ENCODE measurements around the gene ACTR8.

The ACTR8 gene

GRCh38 chr3:53880396-53881345 lies 1.3 kb downstream of the ACTR8 start:
- TF ChIP-seq POLR2A (IDR thresholded peaks at IDR 0.05; ENCODE audit: low read depth, low read length) (no peak), POU2F2 (IDR thresholded peaks at IDR 0.05; ENCODE audit: low read depth, low read length) (no peak), POLR2AphosphoS5 (IDR thresholded peaks at IDR 0.05; ENCODE audit: low read depth, low read length) (0 out of 2 replicates have a peak, but pooled peaks have one; percentile 24)
- DNase-seq (ENCODE audit: insufficient read length, low spot score) (no peak), FAIRE-seq (no peak)

- no peak for TF ChIP-seq PAX5 (IDR thresholded peaks at IDR 0.05; ENCODE audit: insufficient read depth, low read length, severe bottlenecking)
- TF ChIP-seq TAF1 (IDR thresholded peaks at IDR 0.05; ENCODE audit: low read depth, low read length) = no peak
- no peak for TF ChIP-seq POLR2A (IDR thresholded peaks at IDR 0.05; ENCODE audit: low read depth, low read length)
- no peak for TF ChIP-seq SPI1 (IDR thresholded peaks at IDR 0.05; ENCODE audit: low read depth, low read length)
- TF ChIP-seq POLR2AphosphoS5 (IDR thresholded peaks at IDR 0.05; ENCODE audit: low read depth, low read length) = no peak
- FAIRE-seq = no peak
Observed at GRCh38 chr3:53865732-53866499, 16.0 kb downstream of the ACTR8 start.

GRCh38 chr3:53863145-53863544 lies 18.8 kb downstream of the ACTR8 start:
- TF ChIP-seq PAX5 (IDR thresholded peaks at IDR 0.05; ENCODE audit: insufficient read depth, low read length, severe bottlenecking) (no peak), SPI1 (IDR thresholded peaks at IDR 0.05; ENCODE audit: low read depth, low read length) (no peak), POLR2A (IDR thresholded peaks at IDR 0.05; ENCODE audit: low read depth, low read length) (no peak), TAF1 (IDR thresholded peaks at IDR 0.05; ENCODE audit: low read depth, low read length) (no peak), POLR2AphosphoS5 (IDR thresholded peaks at IDR 0.05; ENCODE audit: low read depth, low read length) (no peak), POU2F2 (IDR thresholded peaks at IDR 0.05; ENCODE audit: low read depth, low read length) (no peak)
- no peak for DNase-seq (ENCODE audit: insufficient read length, low spot score)
- no peak for FAIRE-seq

More at GRCh38 chr3:53865732-53866499, 16.0 kb downstream of the ACTR8 start:
- DNase-seq (ENCODE audit: insufficient read length, low spot score) = no peak

- TF ChIP-seq POU2F2 (IDR thresholded peaks at IDR 0.05; ENCODE audit: low read depth, low read length) = no peak
- no peak for TF ChIP-seq POLR2AphosphoS5 (IDR thresholded peaks at IDR 0.05; ENCODE audit: low read depth, low read length)
- TF ChIP-seq SPI1 (IDR thresholded peaks at IDR 0.05; ENCODE audit: low read depth, low read length) = no peak
- no peak for TF ChIP-seq POLR2A (IDR thresholded peaks at IDR 0.05; ENCODE audit: low read depth, low read length)
- TF ChIP-seq TAF1 (IDR thresholded peaks at IDR 0.05; ENCODE audit: low read depth, low read length) = no peak
- TF ChIP-seq PAX5 (IDR thresholded peaks at IDR 0.05; ENCODE audit: insufficient read depth, low read length, severe bottlenecking) = no peak
Observed at GRCh38 chr3:53862241-53862640, 19.7 kb downstream of the ACTR8 start.

GRCh38 chr3:53860196-53860595 lies 21.8 kb downstream of the ACTR8 start:
- TF ChIP-seq POU2F2 (IDR thresholded peaks at IDR 0.05; ENCODE audit: low read depth, low read length) (no peak), SPI1 (IDR thresholded peaks at IDR 0.05; ENCODE audit: low read depth, low read length) (no peak), POLR2A (IDR thresholded peaks at IDR 0.05; ENCODE audit: low read depth, low read length) (no peak), POLR2AphosphoS5 (IDR thresholded peaks at IDR 0.05; ENCODE audit: low read depth, low read length) (no peak), PAX5 (IDR thresholded peaks at IDR 0.05; ENCODE audit: insufficient read depth, low read length, severe bottlenecking) (no peak), TAF1 (IDR thresholded peaks at IDR 0.05; ENCODE audit: low read depth, low read length) (no peak)
- FAIRE-seq (no peak), DNase-seq (ENCODE audit: insufficient read length, low spot score) (no peak)

More at GRCh38 chr3:53862241-53862640, 19.7 kb downstream of the ACTR8 start:
- DNase-seq (ENCODE audit: insufficient read length, low spot score) = no peak
- no peak for FAIRE-seq

- DNase-seq (ENCODE audit: insufficient read length, low spot score) (no peak), FAIRE-seq (no peak)
- TF ChIP-seq SPI1 (IDR thresholded peaks at IDR 0.05; ENCODE audit: low read depth, low read length) (no peak), POLR2A (IDR thresholded peaks at IDR 0.05; ENCODE audit: low read depth, low read length) (no peak), TAF1 (IDR thresholded peaks at IDR 0.05; ENCODE audit: low read depth, low read length) (no peak), POU2F2 (IDR thresholded peaks at IDR 0.05; ENCODE audit: low read depth, low read length) (no peak), PAX5 (IDR thresholded peaks at IDR 0.05; ENCODE audit: insufficient read depth, low read length, severe bottlenecking) (no peak), POLR2AphosphoS5 (IDR thresholded peaks at IDR 0.05; ENCODE audit: low read depth, low read length) (no peak)
Observed at GRCh38 chr3:53859178-53859577, 22.8 kb downstream of the ACTR8 start.

- peak; percentile 54 for FAIRE-seq
- no peak for DNase-seq (ENCODE audit: insufficient read length, low spot score)
- TF ChIP-seq PAX5 (IDR thresholded peaks at IDR 0.05; ENCODE audit: insufficient read depth, low read length, severe bottlenecking) (no peak), POU2F2 (IDR thresholded peaks at IDR 0.05; ENCODE audit: low read depth, low read length) (no peak), POLR2A (IDR thresholded peaks at IDR 0.05; ENCODE audit: low read depth, low read length) (no peak), SPI1 (IDR thresholded peaks at IDR 0.05; ENCODE audit: low read depth, low read length) (no peak), POLR2AphosphoS5 (IDR thresholded peaks at IDR 0.05; ENCODE audit: low read depth, low read length) (no peak), TAF1 (IDR thresholded peaks at IDR 0.05; ENCODE audit: low read depth, low read length) (no peak)
Observed at GRCh38 chr3:53858096-53858741, 23.7 kb downstream of the ACTR8 start.

- TF ChIP-seq SPI1 (IDR thresholded peaks at IDR 0.05; ENCODE audit: low read depth, low read length) = peak; percentile 66
- no peak for TF ChIP-seq POLR2AphosphoS5 (IDR thresholded peaks at IDR 0.05; ENCODE audit: low read depth, low read length)
- DNase-seq (ENCODE audit: insufficient read length, low spot score) (no peak), FAIRE-seq (peak; percentile 56)
Observed at GRCh38 chr3:53856964-53857363, 25.0 kb downstream of the ACTR8 start.

- DNase-seq (ENCODE audit: insufficient read length, low spot score) = no peak
- TF ChIP-seq POU2F2 (IDR thresholded peaks at IDR 0.05; ENCODE audit: low read depth, low read length) (no peak), SPI1 (IDR thresholded peaks at IDR 0.05; ENCODE audit: low read depth, low read length) (no peak), POLR2A (IDR thresholded peaks at IDR 0.05; ENCODE audit: low read depth, low read length) (no peak), POLR2AphosphoS5 (IDR thresholded peaks at IDR 0.05; ENCODE audit: low read depth, low read length) (no peak), PAX5 (IDR thresholded peaks at IDR 0.05; ENCODE audit: insufficient read depth, low read length, severe bottlenecking) (no peak), TAF1 (IDR thresholded peaks at IDR 0.05; ENCODE audit: low read depth, low read length) (no peak)
- FAIRE-seq = no peak
Observed at GRCh38 chr3:53850895-53851294, 31.1 kb downstream of the ACTR8 start.
